ENCODE measurements around the gene WBP11. TPM values are rescaled to one million over a fixed set of nuclear protein-coding genes. Genes with fewer than 3 reads are reported as not detected.
"Not testable (repeated sequence)": the region's sequence is repeated elsewhere in the genome, so short reads cannot be mapped to it uniquely, and the experiment has no call there.

The WBP11 gene
- total RNA-seq, 1 experiment from 2014 or later = 47.3 TPM

GRCh38 chr12:14766649-14767215, 36.5 kb downstream of the WBP11 start:
- TF ChIP-seq POLR2AphosphoS5 (IDR thresholded peaks at IDR 0.05; ENCODE audit: low read depth, low read length) (no peak), TCF7L2 (IDR thresholded peaks at IDR 0.05; ENCODE audit: low read depth, low read length) (no peak), SIN3A (IDR thresholded peaks at IDR 0.05; ENCODE audit: borderline replicate concordance, insufficient read depth, low read depth, low read length) (no peak), CTCF (IDR thresholded peaks at IDR 0.05) (no peak)
- TF ChIP-seq, protein P1, sequence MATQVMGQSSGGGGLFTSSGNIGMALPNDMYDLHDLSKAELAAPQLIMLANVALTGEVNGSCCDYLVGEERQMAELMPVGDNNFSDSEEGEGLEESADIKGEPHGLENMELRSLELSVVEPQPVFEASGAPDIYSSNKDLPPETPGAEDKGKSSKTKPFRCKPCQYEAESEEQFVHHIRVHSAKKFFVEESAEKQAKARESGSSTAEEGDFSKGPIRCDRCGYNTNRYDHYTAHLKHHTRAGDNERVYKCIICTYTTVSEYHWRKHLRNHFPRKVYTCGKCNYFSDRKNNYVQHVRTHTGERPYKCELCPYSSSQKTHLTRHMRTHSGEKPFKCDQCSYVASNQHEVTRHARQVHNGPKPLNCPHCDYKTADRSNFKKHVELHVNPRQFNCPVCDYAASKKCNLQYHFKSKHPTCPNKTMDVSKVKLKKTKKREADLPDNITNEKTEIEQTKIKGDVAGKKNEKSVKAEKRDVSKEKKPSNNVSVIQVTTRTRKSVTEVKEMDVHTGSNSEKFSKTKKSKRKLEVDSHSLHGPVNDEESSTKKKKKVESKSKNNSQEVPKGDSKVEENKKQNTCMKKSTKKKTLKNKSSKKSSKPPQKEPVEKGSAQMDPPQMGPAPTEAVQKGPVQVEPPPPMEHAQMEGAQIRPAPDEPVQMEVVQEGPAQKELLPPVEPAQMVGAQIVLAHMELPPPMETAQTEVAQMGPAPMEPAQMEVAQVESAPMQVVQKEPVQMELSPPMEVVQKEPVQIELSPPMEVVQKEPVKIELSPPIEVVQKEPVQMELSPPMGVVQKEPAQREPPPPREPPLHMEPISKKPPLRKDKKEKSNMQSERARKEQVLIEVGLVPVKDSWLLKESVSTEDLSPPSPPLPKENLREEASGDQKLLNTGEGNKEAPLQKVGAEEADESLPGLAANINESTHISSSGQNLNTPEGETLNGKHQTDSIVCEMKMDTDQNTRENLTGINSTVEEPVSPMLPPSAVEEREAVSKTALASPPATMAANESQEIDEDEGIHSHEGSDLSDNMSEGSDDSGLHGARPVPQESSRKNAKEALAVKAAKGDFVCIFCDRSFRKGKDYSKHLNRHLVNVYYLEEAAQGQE (IDR thresholded peaks at IDR 0.05; ENCODE audit: insufficient read depth in 1 of 2, low read depth in 2 of 2, low read length in 1 of 2) = no peak
- CTCF ChIA-PET = no interaction called here
- in situ Hi-C loops (cut with HindIII; ENCODE audit: low pct_unique_long_range_greater_than_20kb, low sequenced_read_pairs) = no loop called here
- Histone ChIP-seq H3K27ac (ENCODE audit: low read length) (no peak overlapping the region), H3K4me1 (ENCODE audit: control insufficient read depth, insufficient read depth, low read length) (no peaks in the 10 kb centered on the region), H3K4me3 (ENCODE audit: low read depth in 2 of 2, low read length in 2 of 2) (no peak overlapping the region), H3K36me3 (ENCODE audit: control insufficient read depth, insufficient read depth, low read length) (no peaks in the 10 kb centered on the region; the same call in none of the 2 replicates), H3K9me3 (ENCODE audit: control insufficient read depth, insufficient read depth, low read depth, low read length) (no peaks in the 10 kb centered on the region), H3K27me3 (ENCODE audit: control insufficient read depth, insufficient read depth, low read length) (no peaks in the 10 kb centered on the region)
- no TSS peak for BruUV-seq (replicated peaks)
- intact Hi-C loops (cut with micrococcal nuclease; ENCODE audit: unreplicated experiment) = no loop called here
- ATAC-seq (no peak), DNase-seq (ENCODE audit: low read depth, low spot score) (no peak)
- POLR2A ChIA-PET = no interaction called here

GRCh38 chr12:14766020-14766419, 37.3 kb downstream of the WBP11 start:
- POLR2A ChIA-PET; CTCF ChIA-PET; H3K27me3 ChIP-seq (ENCODE audit: control insufficient read depth, insufficient read depth, low read length); H3K9me3 ChIP-seq (ENCODE audit: control insufficient read depth, insufficient read depth, low read depth, low read length); ATAC-seq; H3K36me3 ChIP-seq (ENCODE audit: control insufficient read depth, insufficient read depth, low read length); H3K4me3 ChIP-seq (ENCODE audit: low read depth in 2 of 2, low read length in 2 of 2); DNase-seq (ENCODE audit: low read depth, low spot score); intact Hi-C loops (cut with micrococcal nuclease; ENCODE audit: unreplicated experiment); H3K4me1 ChIP-seq (ENCODE audit: control insufficient read depth, insufficient read depth, low read length); in situ Hi-C loops (cut with HindIII; ENCODE audit: low pct_unique_long_range_greater_than_20kb, low sequenced_read_pairs); BruUV-seq (replicated peaks); H3K27ac ChIP-seq (ENCODE audit: low read length): not testable (repeated sequence)

- Histone ChIP-seq H3K4me1 (ENCODE audit: control insufficient read depth, insufficient read depth, low read length) (no peaks in the 10 kb centered on the region), H3K36me3 (ENCODE audit: control insufficient read depth, insufficient read depth, low read length) (no peaks in the 10 kb centered on the region; the same call in 1 of the 2 replicates), H3K9me3 (ENCODE audit: control insufficient read depth, insufficient read depth, low read depth, low read length) (no peaks in the 10 kb centered on the region), H3K4me3 (ENCODE audit: low read depth in 2 of 2, low read length in 2 of 2) (no peak overlapping the region), H3K27me3 (ENCODE audit: control insufficient read depth, insufficient read depth, low read length) (no peaks in the 10 kb centered on the region), H3K27ac (ENCODE audit: low read length) (no peak overlapping the region)
- BruUV-seq (replicated peaks) = no TSS peak
- ATAC-seq = no peak
- no peak for DNase-seq (ENCODE audit: low read depth, low spot score)
- intact Hi-C loops (cut with micrococcal nuclease; ENCODE audit: unreplicated experiment) = no loop called here
- ChIA-PET POLR2A (no interaction called here), CTCF (no interaction called here)
- TF ChIP-seq POLR2AphosphoS5 (IDR thresholded peaks at IDR 0.05; ENCODE audit: low read depth, low read length) (no peak), SIN3A (IDR thresholded peaks at IDR 0.05; ENCODE audit: borderline replicate concordance, insufficient read depth, low read depth, low read length) (no peak), CTCF (IDR thresholded peaks at IDR 0.05) (no peak), TCF7L2 (IDR thresholded peaks at IDR 0.05; ENCODE audit: low read depth, low read length) (no peak)
- TF ChIP-seq, protein P1 (IDR thresholded peaks at IDR 0.05; ENCODE audit: insufficient read depth in 1 of 2, low read depth in 2 of 2, low read length in 1 of 2) = no peak
- in situ Hi-C loops (cut with HindIII; ENCODE audit: low pct_unique_long_range_greater_than_20kb, low sequenced_read_pairs) = no loop called here
These were observed 37.9 kb downstream of the WBP11 start for GRCh38 chr12:14765398-14765797.

All from Panc1 (cell line).